ENCODE data around the gene FADS6. TPM values are rescaled to one million over a fixed set of nuclear protein-coding genes. Genes with fewer than 3 reads are reported as not detected.

The FADS6 gene
- total RNA-seq, 4 donors from 2014 or later: 4.9 to 19.9 (median 6.8) TPM

DNA sequence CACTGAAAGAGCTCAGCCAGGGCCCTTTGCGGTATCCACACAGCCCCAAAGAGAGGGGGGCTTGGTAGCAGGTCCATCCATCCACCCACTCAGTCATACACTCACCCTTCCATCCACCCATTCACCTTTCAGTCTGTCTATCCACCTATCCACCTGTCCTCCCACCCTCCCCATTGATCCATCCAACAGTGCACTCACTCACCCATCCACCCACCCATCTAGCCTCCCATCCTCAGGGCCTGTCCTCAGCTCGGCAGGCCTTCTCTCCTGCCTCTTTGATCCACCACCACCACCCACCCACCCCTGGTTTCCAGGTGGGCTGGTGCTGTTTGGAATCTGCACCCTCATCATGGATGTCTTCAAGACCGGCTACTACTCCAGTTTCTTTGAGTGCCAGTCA, 31.8 kb upstream of the FADS6 start:
- no peak for TF ChIP-seq CTCF (IDR thresholded peaks at IDR 0.05)
- TF ChIP-seq POLR2A (IDR thresholded peaks at IDR 0.05): no peak
- WGBS, 2 donors: 82% methylated on average over 3 of the region's 3 CpGs
- H3K4me3 ChIP-seq (ENCODE audit: low read depth, poor library complexity, severe bottlenecking): no peak overlapping the region
- DNase-seq (ENCODE audit: low spot score in 2 of 2): no peak
- intact Hi-C loops (cut with DNase I; ENCODE audit: low total_unique reads): no loop called here

DNA sequence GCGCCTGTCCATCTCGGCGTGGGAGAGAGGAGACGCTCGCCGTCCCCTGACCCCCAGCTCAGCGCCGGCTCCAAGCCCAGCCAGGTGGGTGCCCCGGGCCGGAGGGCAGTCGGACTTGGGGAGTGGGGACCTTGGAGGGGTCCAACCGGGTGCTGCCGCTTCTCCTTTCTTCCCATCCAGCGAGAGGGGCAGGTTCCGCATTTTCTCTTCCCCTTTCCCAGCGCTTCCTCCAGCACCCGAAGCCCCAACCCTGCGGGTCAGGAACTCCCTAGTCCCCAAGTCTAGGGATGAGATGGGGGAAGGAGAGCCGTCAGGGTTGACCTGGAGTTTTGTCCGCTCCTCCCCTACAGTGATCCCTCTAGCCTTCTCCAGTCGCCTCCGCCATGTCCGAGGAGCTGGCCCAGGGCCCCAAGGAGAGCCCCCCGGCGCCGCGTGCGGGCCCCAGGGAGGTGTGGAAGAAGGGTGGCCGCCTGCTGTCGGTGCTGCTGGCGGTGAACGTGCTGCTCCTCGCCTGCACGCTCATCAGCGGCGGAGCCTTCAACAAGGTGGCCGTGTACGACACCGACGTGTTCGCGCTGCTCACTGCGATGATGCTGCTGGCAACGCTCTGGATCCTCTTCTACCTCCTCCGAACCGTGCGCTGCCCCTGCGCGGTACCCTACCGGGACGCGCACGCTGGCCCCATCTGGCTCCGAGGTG, 31.0 kb upstream of the FADS6 start, which contains the start of gene OTOP2:
TSS of gene OTOP2 (plus strand) at position 24 of the 699 bp plus-strand sequence. CDS start at position 384, 360 bp downstream.
- DNase-seq (ENCODE audit: low spot score in 2 of 2): no peak

GRCh38 chr17:74923538-74924249, 30.3 kb upstream of the FADS6 start:
- intact Hi-C loops (cut with DNase I; ENCODE audit: low total_unique reads): loop anchor here (2.0 kb wide), 1 partner anchor 35 kb away; no protein-coding TSS in a partner anchor
- H3K4me3 ChIP-seq (ENCODE audit: low read depth, poor library complexity, severe bottlenecking): peak overlapping the region; percentile 13
- WGBS, 2 donors: 1 to 3% methylated on average over 18 to 28 of the region's 59 CpGs
- DNase-seq (ENCODE audit: low spot score in 2 of 2): peak; percentile 38 to 92
- TF ChIP-seq POLR2A (IDR thresholded peaks at IDR 0.05) (no peak), CTCF (IDR thresholded peaks at IDR 0.05) (no peak)

More for the DNA sequence above, 31.0 kb upstream of the FADS6 start, which contains the start of gene OTOP2:
- TF ChIP-seq CTCF (IDR thresholded peaks at IDR 0.05): no peak
- H3K4me3 ChIP-seq (ENCODE audit: low read depth, poor library complexity, severe bottlenecking): peak within 1 kb of the TSS; percentile 13
- intact Hi-C loops (cut with DNase I; ENCODE audit: low total_unique reads): no loop called here
- WGBS, 2 donors: 3% methylated on average over 47 to 54 of the region's 54 CpGs

DNA sequence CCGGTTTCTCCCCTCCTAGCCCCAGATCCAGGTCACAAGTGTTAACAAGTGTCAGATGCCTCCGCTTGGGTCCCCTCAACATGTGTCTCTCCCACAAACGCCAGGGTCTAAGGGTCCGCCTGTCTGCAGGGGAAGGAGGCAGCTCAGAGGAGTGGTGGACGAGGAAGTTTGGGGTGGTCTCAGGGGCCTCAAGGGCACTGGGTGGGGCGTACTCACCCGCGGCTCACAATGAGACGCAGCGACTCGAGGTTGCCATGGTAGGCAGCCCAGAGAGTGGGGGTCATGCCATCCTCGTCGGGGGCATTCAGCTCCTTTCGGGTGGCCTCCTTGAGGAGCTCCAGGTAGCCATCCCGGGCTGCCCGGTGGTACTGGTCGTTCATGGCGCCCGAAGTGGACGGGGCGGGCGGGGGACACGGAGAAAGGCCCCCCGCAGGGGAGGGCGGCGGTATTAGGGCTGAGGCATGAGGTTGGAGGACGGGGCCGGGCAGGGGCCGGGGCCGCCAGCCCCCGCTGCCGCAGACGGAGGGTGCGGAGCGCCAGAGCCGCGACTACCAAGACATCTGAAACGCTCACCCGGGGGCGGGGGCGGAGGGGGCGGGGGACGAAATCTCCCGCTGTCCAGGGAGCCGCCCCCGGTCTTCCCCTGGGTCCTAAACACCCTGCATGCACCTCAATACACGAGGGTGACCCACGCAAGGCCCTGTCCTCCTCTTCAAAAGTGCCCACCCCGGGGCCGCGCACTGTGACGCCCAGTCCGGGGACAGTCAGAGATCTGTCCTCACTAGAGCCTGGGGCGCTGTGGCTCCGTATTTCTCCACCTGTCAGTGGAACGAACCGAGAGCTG, 29.5 kb upstream of the FADS6 start, which contains the start of gene USH1G:
TSS of gene USH1G (minus strand) at position 562 of the 844 bp plus-strand sequence. CDS start at position 380, 182 bp downstream.
- WGBS, 2 donors: 4 to 6% methylated on average over 24 of the region's 57 CpGs
- no peak for TF ChIP-seq CTCF (IDR thresholded peaks at IDR 0.05)
- TF ChIP-seq POLR2A (IDR thresholded peaks at IDR 0.05): no peak
- no peak for DNase-seq (ENCODE audit: low spot score in 2 of 2)
- intact Hi-C loops (cut with DNase I; ENCODE audit: low total_unique reads): loop anchor here (2.0 kb wide), 1 partner anchor 36 kb away; no protein-coding TSS in a partner anchor
- peak within 1 kb of the TSS; percentile 13 for H3K4me3 ChIP-seq (ENCODE audit: low read depth, poor library complexity, severe bottlenecking)

- H3K4me3 ChIP-seq (ENCODE audit: low read depth, poor library complexity, severe bottlenecking): no peak overlapping the region
- WGBS, 2 donors: 50 to 54% methylated on average over 5 of the region's 6 CpGs
- no peak for TF ChIP-seq POLR2A (IDR thresholded peaks at IDR 0.05)
- TF ChIP-seq CTCF (IDR thresholded peaks at IDR 0.05): no peak
- DNase-seq (ENCODE audit: low spot score in 2 of 2): no peak
- intact Hi-C loops (cut with DNase I; ENCODE audit: low total_unique reads): loop anchor here (2.0 kb wide), 1 partner anchor 37 kb away; no protein-coding TSS in a partner anchor
These were observed 28.7 kb upstream of the FADS6 start for GRCh38 chr17:74922172-74922571.
